Uterus (tissue), 4 donors: ENCODE results near the gene BTBD10. TPM values are rescaled to one million over a fixed set of nuclear protein-coding genes. Genes with fewer than 3 reads are reported as not detected.

Experiments used
- DNase-seq, 2 donors: peaks; one replicate each; pipeline ENCODE4 v3.0.0-alpha.2; 2019 to 2020
- H3K27ac ChIP-seq, 2 donors: fragments of 200-600 bp; sonication (generic); 1 replicate in 1 of 2; 2 replicates in 1 of 2; pipeline ENCODE4 v1.5.1; 2016 to 2018
- H3K27me3 ChIP-seq, 2 donors: fragments of 200-600 bp; sonication (generic); one replicate each; pipeline ENCODE4 v1.5.1; 2018 to 2019; ENCODE audit warnings: control low read depth in 1 of 2
- H3K36me3 ChIP-seq, 2 donors: fragments of 200-600 bp; sonication (generic); one replicate each; pipeline ENCODE4 v1.5.1; 2019; ENCODE audit warnings: control low read depth in 1 of 2
- H3K4me1 ChIP-seq, 2 donors: fragments of 200-600 bp; sonication (generic); one replicate each; pipeline ENCODE4 v1.5.1; 2018 to 2019; ENCODE audit warnings: control low read depth in 1 of 2
- H3K4me3 ChIP-seq, 2 donors: fragments of 200-600 bp; sonication (generic); 1 replicate in 1 of 2; 2 replicates in 1 of 2; pipeline ENCODE4 v1.5.1; 2018 to 2019; ENCODE audit warnings: mild to moderate bottlenecking in 1 of 2
- H3K9me3 ChIP-seq, 2 donors: fragments of 200-600 bp; sonication (generic); one replicate each; pipeline ENCODE4 v1.5.1; 2019; ENCODE audit warnings: control low read depth in 1 of 2
- CTCF ChIP-seq, 4 experiments: fragments of 200-600 bp in 2 of 4; fragments of 450-650 bp in 2 of 4; sonication (generic) in 2 of 4; IDR thresholded peaks; one replicate each; pipeline ENCODE4 v1.5.1; 2016 to 2019; ENCODE audit warnings: antibody characterized with exemption in 4 of 4, mild to moderate bottlenecking in 2 of 4, moderate library complexity in 1 of 4
- POLR2A ChIP-seq, 2 donors: fragments of 450-650 bp; IDR thresholded peaks; one replicate each; pipeline ENCODE4 v1.6.1; 2016; ENCODE audit warnings: antibody characterized with exemption in 2 of 2, mild to moderate bottlenecking in 1 of 2, moderate library complexity in 1 of 2
- intact Hi-C: fragments of 100-400 bp; cut with DNase I; formaldehyde crosslinking; loops from one replicate; pipeline ENCODE4 v1.15.1; 2023; ENCODE audit warnings: low total_unique reads
- total RNA-seq, 4 donors: library from RNA; depleted of rRNA in 3 of 4; stranded (reverse); fragments of >200 nt in 3 of 4; gene quantifications; one replicate each; pipeline versions ENCODE4 v1.1.0 to v1.2.4, GENCODE V29; 2014 to 2023
- donor health status: DM: yes; HTN: yes; CAD: no.

BTBD10 gene
- total RNA-seq, 4 donors from 2014 or later, result 41.2 to 237 (median 76.7) TPM

DNA sequence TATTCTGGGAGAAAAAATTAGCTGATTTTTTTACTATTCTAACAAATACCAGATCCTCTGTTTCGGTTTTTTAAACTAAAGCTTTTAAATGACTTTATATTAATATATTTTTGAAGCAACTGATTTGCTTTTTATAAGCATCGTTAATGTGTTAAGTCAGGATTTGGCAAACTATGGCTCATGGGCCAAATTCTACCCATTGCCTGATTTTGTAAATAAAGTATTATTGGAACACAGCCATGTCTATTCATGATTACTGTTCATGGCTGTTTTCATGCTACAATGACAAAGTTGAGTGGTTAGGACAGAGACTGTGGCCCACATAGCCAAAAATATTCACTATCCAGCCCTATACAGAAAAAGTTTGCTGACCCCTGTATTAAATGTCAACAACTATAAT lies 29.6 kb downstream of the BTBD10 start:
- TF ChIP-seq CTCF (IDR thresholded peaks at IDR 0.05), result no peak
- TF ChIP-seq POLR2A (IDR thresholded peaks at IDR 0.05), result no peak
- Histone ChIP-seq H3K36me3 (no peaks in the 10 kb centered on the region), H3K27ac (no peak overlapping the region), H3K4me3 (no peak overlapping the region), H3K27me3 (no peaks in the 10 kb centered on the region), H3K4me1 (no peaks in the 10 kb centered on the region), H3K9me3 (no peaks in the 10 kb centered on the region)
- intact Hi-C loops, result no loop called here
- no peak for DNase-seq

GRCh38 chr11:13429836-13430235 lies 33.2 kb downstream of the BTBD10 start:
- intact Hi-C loops, result no loop called here
- Histone ChIP-seq H3K27ac (no peak overlapping the region), H3K4me1 (no peaks in the 10 kb centered on the region), H3K9me3 (no peaks in the 10 kb centered on the region), H3K36me3 (no peaks in the 10 kb centered on the region), H3K27me3 (no peaks in the 10 kb centered on the region), H3K4me3 (no peak overlapping the region)
- no peak for DNase-seq
- no peak for TF ChIP-seq CTCF (IDR thresholded peaks at IDR 0.05)
- TF ChIP-seq POLR2A (IDR thresholded peaks at IDR 0.05), result no peak

DNA sequence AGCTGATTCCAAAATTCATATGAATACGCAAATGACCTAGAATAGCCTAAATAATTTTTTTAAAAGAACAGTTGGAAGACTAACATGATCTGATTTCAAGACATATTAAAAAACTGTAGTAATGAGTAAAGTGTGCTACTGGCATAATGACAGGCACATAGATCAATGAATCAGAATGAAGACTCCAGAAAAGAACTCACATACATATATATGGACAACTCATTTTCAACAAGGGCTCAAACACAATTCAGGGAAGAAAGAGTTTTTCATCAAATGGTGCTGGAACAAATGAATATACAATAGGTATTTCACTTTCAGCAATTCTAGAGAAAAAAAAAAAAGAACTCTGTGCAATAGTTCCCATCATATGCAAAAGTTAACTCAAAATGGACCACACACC lies 33.7 kb downstream of the BTBD10 start:
- no peaks in the 10 kb centered on the region for H3K4me1 ChIP-seq
- no peaks in the 10 kb centered on the region for H3K9me3 ChIP-seq
- DNase-seq, result no peak
- no peaks in the 10 kb centered on the region for H3K36me3 ChIP-seq
- TF ChIP-seq POLR2A (IDR thresholded peaks at IDR 0.05) (no peak), CTCF (IDR thresholded peaks at IDR 0.05) (no peak)
- H3K4me3 ChIP-seq, result no peak overlapping the region
- no peaks in the 10 kb centered on the region for H3K27me3 ChIP-seq
- no peak overlapping the region for H3K27ac ChIP-seq
- intact Hi-C loops, result no loop called here

DNA sequence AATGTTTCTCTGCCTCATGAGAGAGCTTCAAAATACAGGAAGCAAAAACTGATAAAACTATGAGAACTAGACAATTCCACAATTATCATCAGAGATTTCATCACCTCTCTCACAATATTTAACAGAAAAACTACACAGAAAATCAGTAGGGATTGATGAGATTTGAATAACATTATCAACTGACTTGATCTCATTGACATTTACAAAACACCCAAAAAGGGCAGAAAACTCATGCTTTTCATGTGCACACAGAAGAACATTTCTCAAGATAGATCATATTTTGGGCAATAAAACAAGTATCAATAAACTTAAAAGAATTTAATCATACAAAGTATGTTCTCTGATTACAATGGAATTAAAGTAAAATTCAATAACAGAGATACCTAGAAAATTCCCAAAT lies 35.6 kb downstream of the BTBD10 start:
- Histone ChIP-seq H3K4me3 (no peak overlapping the region), H3K27ac (no peak overlapping the region), H3K4me1 (no peaks in the 10 kb centered on the region), H3K9me3 (no peaks in the 10 kb centered on the region), H3K27me3 (no peaks in the 10 kb centered on the region), H3K36me3 (no peaks in the 10 kb centered on the region)
- no peak for DNase-seq
- TF ChIP-seq POLR2A (IDR thresholded peaks at IDR 0.05) (no peak), CTCF (IDR thresholded peaks at IDR 0.05) (no peak)
- intact Hi-C loops, result no loop called here

DNA sequence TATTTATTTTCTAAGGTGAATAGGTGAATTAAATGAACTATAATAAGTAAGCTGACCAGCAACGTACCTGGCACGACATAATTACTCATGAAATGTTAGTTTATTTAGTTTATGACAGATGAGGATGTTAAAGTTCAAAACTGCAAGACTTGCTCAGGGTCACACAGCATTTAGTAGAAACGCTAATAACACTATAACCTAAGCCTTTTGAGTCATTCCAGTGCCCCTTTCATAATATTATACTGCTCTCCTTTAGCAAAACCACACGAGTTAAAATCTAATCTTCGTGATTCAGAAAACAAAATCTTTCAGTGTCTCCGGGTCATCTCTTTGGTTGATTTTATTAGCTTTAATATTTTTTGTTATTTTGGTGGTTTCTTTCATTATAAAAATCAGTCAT lies 39.6 kb downstream of the BTBD10 start:
- intact Hi-C loops, result no loop called here
- no peaks in the 10 kb centered on the region for H3K27me3 ChIP-seq
- no peak for DNase-seq
- no peak overlapping the region for H3K4me3 ChIP-seq
- no peaks in the 10 kb centered on the region for H3K4me1 ChIP-seq
- TF ChIP-seq POLR2A (IDR thresholded peaks at IDR 0.05) (no peak), CTCF (IDR thresholded peaks at IDR 0.05) (no peak)
- no peaks in the 10 kb centered on the region for H3K9me3 ChIP-seq
- H3K36me3 ChIP-seq, result no peaks in the 10 kb centered on the region
- no peak overlapping the region for H3K27ac ChIP-seq
